Erythroblast (primary cell): Measurements from ENCODE around the gene ZNF207.

Experiments
- GATA1 ChIP-seq: IDR thresholded peaks from 2 replicates; pipeline ENCODE4 v1.6.1; 2011; ENCODE audit warnings: low read depth, mild to moderate bottlenecking, control low read depth, low read length, moderate library complexity
- POLR2A ChIP-seq: IDR thresholded peaks from 2 replicates; pipeline ENCODE4 v1.6.1; 2011; ENCODE audit warnings: mild to moderate bottlenecking, low read length

DNA sequence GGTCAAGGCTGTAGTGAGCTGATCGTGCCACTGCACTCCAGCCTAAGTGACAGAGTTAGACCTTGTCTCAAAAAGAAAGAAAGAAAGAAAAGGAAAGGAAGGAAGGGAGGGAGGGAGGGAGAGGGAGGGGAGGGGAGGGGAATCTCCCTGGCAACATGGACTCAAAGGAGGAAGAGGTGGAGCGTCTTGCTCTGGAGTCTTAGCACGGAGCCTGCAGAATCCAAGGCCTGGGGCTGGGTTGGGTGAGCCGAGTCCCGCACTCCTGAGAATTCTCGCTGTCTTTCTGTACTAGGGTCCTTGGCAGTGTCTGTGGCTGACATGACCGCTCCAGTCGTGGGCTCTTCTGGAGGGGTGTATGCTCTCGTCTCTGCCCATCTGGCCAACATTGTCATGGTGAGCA is 44.9 kb upstream of the ZNF207 start:
- no peak for TF ChIP-seq POLR2A
- no peak for TF ChIP-seq GATA1
